Loucy (cell line): ENCODE results near the gene MOXD1.

Experiments
- CTCF ChIP-seq: fragments of 200-600 bp; sonication (generic); conservative IDR thresholded peaks from 2 replicates; pipeline ENCODE4 v1.5.1; 2014; ENCODE audit warnings: mild to moderate bottlenecking, antibody characterized with exemption, low read length
- EZH2phosphoT487 ChIP-seq: fragments of 200-600 bp; IDR thresholded peaks from 2 replicates; pipeline ENCODE4 v1.6.1; 2018; ENCODE audit warnings: antibody characterized with exemption, mild to moderate bottlenecking, moderate library complexity, borderline replicate concordance

GRCh38 chr6:132268209-132268608 lies 133.1 kb downstream of the MOXD1 start:
- no peak for TF ChIP-seq CTCF
- no peak for TF ChIP-seq EZH2phosphoT487
